Left lung (tissue), 10 donors: ENCODE data around the gene ERBB4. TPM values are rescaled to one million over a fixed set of nuclear protein-coding genes. Genes with fewer than 3 reads are reported as not detected.
"Not testable (repeated sequence)": the region's sequence is repeated elsewhere in the genome, so short reads cannot be mapped to it uniquely, and the experiment has no call there.

ENCODE experiments used
- ATAC-seq: fragments of 200-7000 bp; cut with Tn5 transposase; one replicate; pipeline ENCODE4 v1.9.1; 2020; ENCODE audit warnings: moderate library complexity
- DNase-seq, 4 donors: peaks; one replicate each; pipeline ENCODE4 v3.0.0-alpha.2; 2013 to 2020
- H3K27ac ChIP-seq, 2 donors: fragments of 200-600 bp; sonication (generic) in 1 of 2; one replicate each; pipeline versions ENCODE4 v1.5.0 to v1.8.0; 2020 to 2021
- H3K27me3 ChIP-seq, 2 donors: fragments of 200-600 bp; sonication (generic) in 1 of 2; one replicate each; pipeline versions ENCODE4 v1.5.0 to v1.8.0; 2020 to 2021
- H3K36me3 ChIP-seq, 2 donors: fragments of 200-600 bp; sonication (generic) in 1 of 2; one replicate each; pipeline versions ENCODE4 v1.5.0 to v1.8.0; 2020 to 2021
- H3K4me1 ChIP-seq, 2 donors: fragments of 200-600 bp; one replicate each; pipeline ENCODE4 v1.8.0; 2021
- H3K4me3 ChIP-seq, 2 donors: fragments of 200-600 bp; sonication (generic) in 1 of 2; one replicate each; pipeline versions ENCODE4 v1.5.0 to v1.8.0; 2020 to 2021; ENCODE audit warnings: mild to moderate bottlenecking in 1 of 2
- H3K9me3 ChIP-seq, 2 donors: fragments of 200-600 bp; sonication (generic) in 1 of 2; one replicate each; pipeline versions ENCODE4 v1.5.0 to v1.8.0; 2020 to 2021
- intact Hi-C, 2 donors: fragments of 100-400 bp; cut with DNase I; formaldehyde crosslinking; loops; one replicate each; pipeline versions ENCODE4 v1.11.2 to v1.14.2; 2022
- polyA plus RNA-seq, 6 donors: library from polyadenylated mRNA; unstranded; fragments of 120-200 nt; gene quantifications; one replicate each; pipeline ENCODE4 v1.2.1, GENCODE V29; 2013; ENCODE audit not compliant: insufficient read length in 6 of 6
- total RNA-seq, 2 donors: library from RNA; stranded (reverse); fragmentation: NEBNext Ultra II Directional; extraction: Animal tissue kit (Norgen Biotek cat#: 25700); gene quantifications; one replicate each; pipeline ENCODE4 v1.2.1, GENCODE V29; 2021
- TF ChIP-seq, protein P1 (sequence below), 2 donors: fragments of 200-600 bp; sonication (generic) in 1 of 2; IDR thresholded peaks; one replicate each; pipeline versions ENCODE4 v1.5.0 to v1.8.0; 2021; ENCODE audit warnings: antibody characterized with exemption in 2 of 2
- donor health status: DM: no; HTN: yes; CAD: no.
- donor health status: DM: no; HTN: no; CAD: no.

The ERBB4 gene
- total and polyA plus RNA-seq, 8 donors = 0.89 to 16.0 (median 1.4) TPM

DNA sequence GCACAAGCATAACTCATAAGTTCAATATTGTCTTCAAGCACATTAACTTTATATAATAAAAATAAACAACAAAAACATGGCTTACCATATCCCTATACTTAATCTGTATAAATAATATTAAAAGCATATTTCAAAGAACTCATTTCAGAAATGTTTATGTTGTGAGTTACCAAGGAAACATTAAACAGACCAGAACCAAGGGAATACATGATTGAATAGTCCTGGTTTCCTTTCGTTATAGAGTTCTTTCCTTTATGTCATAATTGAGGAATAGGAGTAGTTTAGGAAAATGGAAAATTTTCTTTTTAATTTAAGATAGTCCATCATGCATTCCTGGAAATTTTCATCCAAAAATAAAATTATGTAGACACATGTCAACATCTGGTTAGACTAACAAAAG, 343.0 kb downstream of the ERBB4 start:
- no peak for DNase-seq
- ATAC-seq = no peak
- Histone ChIP-seq H3K27ac (no peak overlapping the region), H3K27me3 (no peaks in the 10 kb centered on the region), H3K36me3 (no peaks in the 10 kb centered on the region), H3K9me3 (no peaks in the 10 kb centered on the region), H3K4me3 (no peak overlapping the region), H3K4me1 (no peaks in the 10 kb centered on the region)
- intact Hi-C loops = no loop called here
- TF ChIP-seq, protein P1, sequence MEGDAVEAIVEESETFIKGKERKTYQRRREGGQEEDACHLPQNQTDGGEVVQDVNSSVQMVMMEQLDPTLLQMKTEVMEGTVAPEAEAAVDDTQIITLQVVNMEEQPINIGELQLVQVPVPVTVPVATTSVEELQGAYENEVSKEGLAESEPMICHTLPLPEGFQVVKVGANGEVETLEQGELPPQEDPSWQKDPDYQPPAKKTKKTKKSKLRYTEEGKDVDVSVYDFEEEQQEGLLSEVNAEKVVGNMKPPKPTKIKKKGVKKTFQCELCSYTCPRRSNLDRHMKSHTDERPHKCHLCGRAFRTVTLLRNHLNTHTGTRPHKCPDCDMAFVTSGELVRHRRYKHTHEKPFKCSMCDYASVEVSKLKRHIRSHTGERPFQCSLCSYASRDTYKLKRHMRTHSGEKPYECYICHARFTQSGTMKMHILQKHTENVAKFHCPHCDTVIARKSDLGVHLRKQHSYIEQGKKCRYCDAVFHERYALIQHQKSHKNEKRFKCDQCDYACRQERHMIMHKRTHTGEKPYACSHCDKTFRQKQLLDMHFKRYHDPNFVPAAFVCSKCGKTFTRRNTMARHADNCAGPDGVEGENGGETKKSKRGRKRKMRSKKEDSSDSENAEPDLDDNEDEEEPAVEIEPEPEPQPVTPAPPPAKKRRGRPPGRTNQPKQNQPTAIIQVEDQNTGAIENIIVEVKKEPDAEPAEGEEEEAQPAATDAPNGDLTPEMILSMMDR (IDR thresholded peaks at IDR 0.05) = no peak

GRCh38 chr2:212194396-212194795, 344.2 kb downstream of the ERBB4 start:
- H3K4me1 ChIP-seq = no peaks in the 10 kb centered on the region
- no peaks in the 10 kb centered on the region for H3K9me3 ChIP-seq
- H3K36me3 ChIP-seq = no peaks in the 10 kb centered on the region
- ATAC-seq (no peak), DNase-seq (no peak)
- TF ChIP-seq, protein P1 (IDR thresholded peaks at IDR 0.05) = no peak
- no peak overlapping the region for H3K4me3 ChIP-seq
- no peak overlapping the region for H3K27ac ChIP-seq
- intact Hi-C loops = no loop called here
- H3K27me3 ChIP-seq = no peaks in the 10 kb centered on the region

GRCh38 chr2:212193803-212194202, 344.8 kb downstream of the ERBB4 start:
- Histone ChIP-seq H3K36me3 (no peaks in the 10 kb centered on the region), H3K4me1 (no peaks in the 10 kb centered on the region), H3K9me3 (no peaks in the 10 kb centered on the region), H3K27me3 (no peaks in the 10 kb centered on the region), H3K27ac (no peak overlapping the region), H3K4me3 (no peak overlapping the region)
- TF ChIP-seq, protein P1 (IDR thresholded peaks at IDR 0.05) = no peak
- intact Hi-C loops = no loop called here
- ATAC-seq (no peak), DNase-seq (no peak)

DNA sequence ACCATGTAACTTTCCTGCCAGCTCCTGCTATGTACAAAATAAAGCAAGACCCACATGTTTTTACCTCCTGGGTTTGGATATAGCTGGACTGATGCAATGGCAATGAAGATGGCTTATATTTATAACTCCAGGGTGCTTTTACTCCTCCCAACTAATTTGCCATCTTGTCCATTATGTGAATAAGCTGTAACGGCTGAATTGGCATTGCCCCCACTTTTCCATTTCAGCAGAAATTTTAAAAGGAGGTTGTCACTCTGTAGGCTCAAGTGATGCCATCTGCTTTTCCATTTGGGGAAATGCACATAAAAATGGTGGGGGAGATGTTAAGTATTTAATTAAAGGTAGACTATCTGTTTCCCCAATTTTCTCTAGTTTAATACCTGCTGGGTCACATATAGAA, 345.5 kb downstream of the ERBB4 start:
- intact Hi-C loops = no loop called here
- no peak for ATAC-seq

GRCh38 chr2:212191438-212191837, 347.2 kb downstream of the ERBB4 start:
- H3K9me3 ChIP-seq, H3K27me3 ChIP-seq, H3K4me1 ChIP-seq, H3K4me3 ChIP-seq, DNase-seq, H3K27ac ChIP-seq, intact Hi-C loops, H3K36me3 ChIP-seq, ATAC-seq: not testable (repeated sequence)

More for the DNA sequence above, 345.5 kb downstream of the ERBB4 start:
- H3K4me1 ChIP-seq = no peaks in the 10 kb centered on the region
- H3K27ac ChIP-seq = no peak overlapping the region
- H3K27me3 ChIP-seq = no peaks in the 10 kb centered on the region
- no peaks in the 10 kb centered on the region for H3K36me3 ChIP-seq
- no peak for DNase-seq
- TF ChIP-seq, protein P1 (IDR thresholded peaks at IDR 0.05) = no peak
- no peaks in the 10 kb centered on the region for H3K9me3 ChIP-seq
- H3K4me3 ChIP-seq = no peak overlapping the region

GRCh38 chr2:212186166-212186565, 352.4 kb downstream of the ERBB4 start:
- DNase-seq = no peak
- Histone ChIP-seq H3K27me3 (no peaks in the 10 kb centered on the region), H3K27ac (no peak overlapping the region), H3K9me3 (no peaks in the 10 kb centered on the region), H3K4me3 (no peak overlapping the region), H3K4me1 (no peaks in the 10 kb centered on the region), H3K36me3 (no peaks in the 10 kb centered on the region)
- ATAC-seq = no peak
- TF ChIP-seq, protein P1 (IDR thresholded peaks at IDR 0.05) = no peak
- intact Hi-C loops = no loop called here
